HepG2 (cell line): ENCODE measurements around the gene OS9. TPM values are rescaled to one million over a fixed set of nuclear protein-coding genes. Genes with fewer than 3 reads are reported as not detected.
A peak's percentile ranks its signal among the peaks of the same experiment; 100 is the strongest.
"Not testable (repeated sequence)": the region's sequence is repeated elsewhere in the genome, so short reads cannot be mapped to it uniquely, and the experiment has no call there.

ENCODE experiments used
- ATAC-seq: fragments of 200-7000 bp; cut with Tn5 transposase; 3 replicates; pipeline ENCODE4 v1.9.1; 2020; ENCODE audit warnings: mild to moderate bottlenecking, moderate library complexity
- BruUV-seq: library from RNA; stranded (reverse); fragments of 400-500 nt; replicated peaks from 2 replicates; lab custom pipeline; 2021; lab: Mats Ljungman, UMichigan
- CTCF ChIA-PET: fragments of 300-600 bp; formaldehyde crosslinking; extraction: SDS; loops from one replicate; lab custom pipeline; 2021; ENCODE audit warnings: low total read pairs, inconsistent platforms, low intra/inter-chr PET ratio; lab: Yijun Ruan, JAX
- POLR2A ChIA-PET: fragments of 350-600 bp; sonication (Branson Sonifier 250); formaldehyde crosslinking; loops from one replicate; lab custom pipeline; 2020; ENCODE audit warnings: antibody characterized with exemption, inconsistent platforms; lab: Yijun Ruan, JAX
- DNase-seq: peaks from one replicate; pipeline ENCODE4 v3.0.0-alpha.2; 2015; ENCODE audit warnings: low spot score
- FAIRE-seq: peaks from 3 replicates; lab custom pipeline; 2011; peaks lifted over from hg19 to GRCh38; lab: Jason Lieb, UNC
- H2AFZ ChIP-seq: one replicate; pipeline ENCODE4 v1.6.1; 2011; ENCODE audit warnings: low read length, inconsistent platforms
- H3K27ac ChIP-seq: fragments of 300-600 bp; 3 replicates; pipeline ENCODE4 v1.8.0; 2011; ENCODE audit warnings: mixed run types, mild to moderate bottlenecking, mixed read lengths, low read length, inconsistent platforms; ENCODE audit not compliant: insufficient read depth; ENCODE audit errors: extremely low read length
- H3K27me3 ChIP-seq, 2 experiments: fragments of 200-600 bp in 1 of 2; 2 replicates in 1 of 2; 3 replicates in 1 of 2; pipeline versions ENCODE4 v1.6.0 to v1.8.0; 2011; ENCODE audit warnings: low read length in 2 of 2, mild to moderate bottlenecking in 2 of 2, moderate library complexity in 2 of 2, inconsistent platforms in 1 of 2; ENCODE audit not compliant: insufficient read depth in 2 of 2, control insufficient read depth in 1 of 2
- H3K36me3 ChIP-seq, 2 experiments: fragments of 200-600 bp in 1 of 2; replicated peaks in 1 of 2; 2 replicates in 1 of 2; 3 replicates in 1 of 2; pipeline versions ENCODE4 v1.5.1 to v1.8.0; 2011; ENCODE audit warnings: low read length in 2 of 2, inconsistent platforms in 1 of 2; ENCODE audit not compliant: insufficient read depth in 2 of 2, control insufficient read depth in 1 of 2
- H3K4me1 ChIP-seq: 2 replicates; pipeline ENCODE4 v1.5.1; 2012; ENCODE audit warnings: low read length, inconsistent platforms; ENCODE audit not compliant: insufficient read depth
- H3K4me2 ChIP-seq: 2 replicates; pipeline ENCODE4 v1.6.0; 2011; ENCODE audit warnings: low read depth, low read length, inconsistent platforms
- H3K4me3 ChIP-seq, 3 experiments: fragments of 200-600 bp in 1 of 3; sonication (generic), shearing (Covaris generic) in 1 of 3; replicated peaks in 1 of 3; 2 replicates each; pipeline ENCODE4 v1.5.1; 2011 to 2016; ENCODE audit warnings: low read length in 3 of 3, inconsistent platforms in 2 of 3, low read depth in 2 of 3, mild to moderate bottlenecking in 2 of 3, control low read depth in 1 of 3, mixed read lengths in 1 of 3; ENCODE audit not compliant: insufficient read depth in 1 of 3
- H3K79me2 ChIP-seq: one replicate; pipeline ENCODE4 v1.6.1; 2011; ENCODE audit warnings: low read length, inconsistent platforms; ENCODE audit not compliant: insufficient read depth
- H3K9ac ChIP-seq: 2 replicates; pipeline ENCODE4 v1.6.0; 2011; ENCODE audit warnings: mild to moderate bottlenecking, low read depth, low read length, inconsistent platforms; ENCODE audit not compliant: insufficient read depth
- H3K9me3 ChIP-seq: 2 replicates; pipeline ENCODE4 v1.5.1; 2012; ENCODE audit warnings: mild to moderate bottlenecking, low read length
- H4K20me1 ChIP-seq: 2 replicates; pipeline ENCODE4 v1.6.0; 2011; ENCODE audit warnings: inconsistent platforms, mild to moderate bottlenecking, low read length, moderate library complexity; ENCODE audit not compliant: insufficient read depth
- MAFF ChIP-seq: IDR thresholded peaks from 2 replicates; pipeline ENCODE4 v1.6.1; 2011; ENCODE audit warnings: low read depth, low read length, improper control_type of control experiment
- NFYB ChIP-seq: sonication (generic); formaldehyde crosslinking; IDR thresholded peaks from 2 replicates; pipeline ENCODE4 v1.4.0; 2020; ENCODE audit warnings: missing genetic modification reagents
- NFYC ChIP-seq: IDR thresholded peaks from 2 replicates; pipeline ENCODE4 v1.6.1; 2016; ENCODE audit warnings: missing genetic modification reagents, missing compliant biosample characterization
- WGBS: methylation state at CpG from one replicate; pipeline ENCODE4 v1.1.6; 2017; ENCODE audit warnings: low lambda C conversion rate; 5-methylcytosine and 5-hydroxymethylcytosine counted together
- in situ Hi-C: cut with HindIII; loops from 2 replicates; pipeline ENCODE4 v1.10.0; 2017; ENCODE audit warnings: low pct_unique_long_range_greater_than_20kb; ENCODE audit not compliant: extremely low pct_ligation_motif_present
- intact Hi-C: fragments of 100-400 bp; cut with micrococcal nuclease; formaldehyde crosslinking; loops from one replicate; pipeline ENCODE4 v1.10.0; 2022; ENCODE audit not compliant: unreplicated experiment
- polyA plus RNA-seq, 8 experiments: library from polyadenylated mRNA; depleted of rRNA in 3 of 8; stranded (reverse) in 7 of 8; unstranded in 1 of 8; fragments of >200 nt; fragmentation: Illumina TruSeq in 4 of 8; extraction: Trizol in 4 of 8; gene quantifications; 2 replicates each; pipeline versions ENCODE4 v1.2.1 to v1.2.3, GENCODE V29; 2011 to 2016; ENCODE audit warnings: low read depth in 4 of 8, missing spikeins in 1 of 8, mixed read lengths in 1 of 8; ENCODE audit not compliant: insufficient read depth in 1 of 8
- total RNA-seq, 5 experiments: library from RNA; depleted of rRNA; stranded (reverse); fragments of >200 nt; fragmentation: Illumina TruSeq; extraction: Trizol; gene quantifications; 2 replicates each; pipeline ENCODE4 v1.2.3, GENCODE V29; 2016; ENCODE audit warnings: low read depth in 1 of 5
- TF ChIP-seq, protein P1 (sequence below): sonication (generic); formaldehyde crosslinking; IDR thresholded peaks from one replicate; pipeline ENCODE4 v1.5.1; 2020; ENCODE audit warnings: mild to moderate bottlenecking, missing genetic modification reagents; ENCODE audit errors: not compliant biosample characterization

OS9 gene
- total and polyA plus RNA-seq, 2 of the 13 experiments (the other 11 are each of a cell fraction or from before 2014, with no cell fraction given), result 156 to 206 TPM

DNA sequence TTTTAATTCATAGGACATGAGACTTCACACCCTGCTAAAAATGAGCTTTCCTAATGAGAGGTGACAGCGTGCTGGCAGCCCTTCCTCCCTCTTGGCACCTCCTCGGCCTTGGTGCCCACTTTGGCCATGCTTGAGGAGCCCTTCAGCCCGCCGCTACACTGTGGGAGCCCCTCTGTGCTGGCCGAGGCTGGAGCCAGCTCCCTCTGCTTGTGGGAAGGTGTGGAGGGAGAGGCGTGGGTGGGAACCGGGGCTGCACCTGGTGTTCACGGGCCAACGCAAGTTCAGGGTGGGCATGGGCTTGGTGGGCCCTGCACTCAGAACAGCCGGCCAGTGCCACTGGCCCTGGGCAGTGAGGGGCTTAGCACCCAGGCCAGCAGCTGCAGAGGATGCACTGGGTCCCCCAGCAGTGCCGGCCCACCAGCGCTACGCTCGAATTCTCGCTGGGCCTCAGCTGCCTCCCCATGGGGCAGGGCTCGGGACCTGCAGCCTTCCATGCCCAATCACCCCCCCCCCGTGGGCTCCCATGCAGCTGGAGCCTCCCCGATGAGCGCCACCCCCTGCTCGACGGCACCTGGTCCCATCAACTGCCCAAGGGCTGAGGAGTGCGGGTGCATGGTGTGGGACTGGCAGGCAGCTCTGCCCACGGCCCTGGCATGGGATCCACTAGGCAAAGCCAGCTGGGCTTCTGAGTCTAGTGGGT, 38.2 kb upstream of the OS9 start (continued):
- TF ChIP-seq, protein P1, sequence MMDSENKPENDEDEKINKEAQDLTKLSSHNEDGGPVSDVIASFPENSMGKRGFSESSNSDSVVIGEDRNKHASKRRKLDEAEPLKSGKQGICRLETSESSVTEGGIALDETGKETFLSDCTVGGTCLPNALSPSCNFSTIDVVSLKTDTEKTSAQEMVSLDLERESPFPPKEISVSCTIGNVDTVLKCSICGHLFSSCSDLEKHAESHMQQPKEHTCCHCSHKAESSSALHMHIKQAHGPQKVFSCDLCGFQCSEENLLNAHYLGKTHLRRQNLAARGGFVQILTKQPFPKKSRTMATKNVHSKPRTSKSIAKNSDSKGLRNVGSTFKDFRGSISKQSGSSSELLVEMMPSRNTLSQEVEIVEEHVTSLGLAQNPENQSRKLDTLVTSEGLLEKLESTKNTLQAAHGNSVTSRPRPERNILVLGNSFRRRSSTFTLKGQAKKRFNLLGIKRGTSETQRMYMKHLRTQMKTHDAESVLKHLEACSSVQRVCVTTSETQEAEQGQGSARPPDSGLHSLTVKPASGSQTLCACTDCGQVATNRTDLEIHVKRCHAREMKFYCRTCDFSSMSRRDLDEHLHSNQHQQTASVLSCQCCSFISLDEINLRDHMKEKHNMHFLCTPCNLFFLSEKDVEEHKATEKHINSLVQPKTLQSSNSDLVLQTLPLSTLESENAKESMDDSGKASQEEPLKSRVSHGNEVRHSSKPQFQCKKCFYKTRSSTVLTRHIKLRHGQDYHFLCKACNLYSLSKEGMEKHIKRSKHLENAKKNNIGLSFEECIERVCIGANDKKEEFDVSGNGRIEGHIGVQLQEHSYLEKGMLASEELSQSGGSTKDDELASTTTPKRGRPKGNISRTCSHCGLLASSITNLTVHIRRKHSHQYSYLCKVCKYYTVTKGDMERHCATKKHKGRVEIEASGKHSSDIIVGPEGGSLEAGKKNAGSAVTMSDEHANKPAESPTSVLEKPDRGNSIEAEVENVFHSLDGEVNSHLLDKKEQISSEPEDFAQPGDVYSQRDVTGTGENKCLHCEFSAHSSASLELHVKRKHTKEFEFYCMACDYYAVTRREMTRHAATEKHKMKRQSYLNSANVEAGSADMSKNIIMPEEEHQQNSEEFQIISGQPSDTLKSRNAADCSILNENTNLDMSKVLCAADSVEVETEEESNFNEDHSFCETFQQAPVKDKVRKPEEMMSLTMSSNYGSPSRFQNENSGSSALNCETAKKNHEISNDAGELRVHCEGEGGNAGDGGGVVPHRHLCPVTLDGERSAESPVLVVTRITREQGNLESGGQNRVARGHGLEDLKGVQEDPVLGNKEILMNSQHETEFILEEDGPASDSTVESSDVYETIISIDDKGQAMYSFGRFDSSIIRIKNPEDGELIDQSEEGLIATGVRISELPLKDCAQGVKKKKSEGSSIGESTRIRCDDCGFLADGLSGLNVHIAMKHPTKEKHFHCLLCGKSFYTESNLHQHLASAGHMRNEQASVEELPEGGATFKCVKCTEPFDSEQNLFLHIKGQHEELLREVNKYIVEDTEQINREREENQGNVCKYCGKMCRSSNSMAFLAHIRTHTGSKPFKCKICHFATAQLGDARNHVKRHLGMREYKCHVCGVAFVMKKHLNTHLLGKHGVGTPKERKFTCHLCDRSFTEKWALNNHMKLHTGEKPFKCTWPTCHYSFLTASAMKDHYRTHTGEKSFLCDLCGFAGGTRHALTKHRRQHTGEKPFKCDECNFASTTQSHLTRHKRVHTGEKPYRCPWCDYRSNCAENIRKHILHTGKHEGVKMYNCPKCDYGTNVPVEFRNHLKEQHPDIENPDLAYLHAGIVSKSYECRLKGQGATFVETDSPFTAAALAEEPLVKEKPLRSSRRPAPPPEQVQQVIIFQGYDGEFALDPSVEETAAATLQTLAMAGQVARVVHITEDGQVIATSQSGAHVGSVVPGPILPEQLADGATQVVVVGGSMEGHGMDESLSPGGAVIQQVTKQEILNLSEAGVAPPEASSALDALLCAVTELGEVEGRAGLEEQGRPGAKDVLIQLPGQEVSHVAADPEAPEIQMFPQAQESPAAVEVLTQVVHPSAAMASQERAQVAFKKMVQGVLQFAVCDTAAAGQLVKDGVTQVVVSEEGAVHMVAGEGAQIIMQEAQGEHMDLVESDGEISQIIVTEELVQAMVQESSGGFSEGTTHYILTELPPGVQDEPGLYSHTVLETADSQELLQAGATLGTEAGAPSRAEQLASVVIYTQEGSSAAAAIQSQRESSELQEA (CRISPR knock-in tag), result no peak

DNA sequence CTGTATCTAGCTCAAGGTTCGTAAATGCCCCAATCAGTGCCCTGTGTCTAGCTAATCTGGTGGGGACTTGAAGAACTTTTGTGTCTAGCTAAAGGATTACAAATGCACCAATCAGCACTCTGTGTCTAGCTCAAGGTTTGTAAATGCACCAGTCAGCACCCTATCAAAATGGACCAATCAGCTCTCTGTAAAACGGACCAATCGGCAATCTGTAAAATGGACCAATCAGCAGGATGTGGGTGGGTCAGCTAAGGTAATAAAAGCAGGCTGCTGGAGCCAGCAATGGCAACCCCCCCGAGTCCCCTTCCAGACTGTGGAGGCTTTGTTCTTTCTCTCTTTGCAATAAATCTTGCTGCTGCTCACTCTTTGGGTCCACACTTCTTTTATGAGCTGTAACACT, 37.5 kb upstream of the OS9 start:
- CTCF ChIA-PET, POLR2A ChIA-PET: not testable (repeated sequence)

More for the DNA sequence above, 37.5 kb upstream of the OS9 start:
- H3K79me2 ChIP-seq, H3K4me2 ChIP-seq, FAIRE-seq, intact Hi-C loops, H3K27me3 ChIP-seq, H3K4me1 ChIP-seq, in situ Hi-C loops, H3K4me3 ChIP-seq, H3K36me3 ChIP-seq, H4K20me1 ChIP-seq, DNase-seq, H3K9me3 ChIP-seq, H3K27ac ChIP-seq, BruUV-seq, ATAC-seq, H3K9ac ChIP-seq, H2AFZ ChIP-seq: not testable (repeated sequence)
- 0% methylated on average over 3 of the region's 4 CpGs for WGBS
- TF ChIP-seq NFYB (peak; percentile 63), MAFF (peak; percentile 21; the same call in 1 of the 2 replicates), NFYC (CRISPR knock-in tag) (peak; percentile 57)
